Raji (cell line): ENCODE measurements around the gene NDUFAF3.

Experiments
- POLR2A ChIP-seq: IDR thresholded peaks from 2 replicates; pipeline ENCODE4 v1.6.1; 2011; ENCODE audit warnings: low read depth, low read length, control low read depth; ENCODE audit not compliant: insufficient read depth

The NDUFAF3 gene

DNA sequence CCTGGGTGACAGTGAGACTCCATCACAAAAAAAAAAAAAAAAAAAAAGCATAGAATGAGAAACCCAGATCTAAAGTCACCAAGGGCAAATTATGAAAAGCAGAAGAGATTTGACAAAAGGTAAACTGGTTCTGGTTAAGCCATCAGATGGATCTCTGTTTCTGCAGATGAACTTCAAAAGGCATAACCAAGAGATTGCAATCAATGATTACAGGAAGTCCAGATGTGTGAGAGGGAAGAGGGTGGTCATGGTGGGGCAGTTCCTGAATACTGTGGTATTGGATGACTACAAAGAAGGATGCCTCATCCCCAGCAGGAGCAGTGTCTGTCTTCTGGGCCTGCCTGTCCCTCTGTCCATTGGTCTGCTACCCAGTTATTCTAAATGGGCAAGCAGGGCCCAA is 28.1 kb upstream of the NDUFAF3 start:
- TF ChIP-seq POLR2A, result no peak

DNA sequence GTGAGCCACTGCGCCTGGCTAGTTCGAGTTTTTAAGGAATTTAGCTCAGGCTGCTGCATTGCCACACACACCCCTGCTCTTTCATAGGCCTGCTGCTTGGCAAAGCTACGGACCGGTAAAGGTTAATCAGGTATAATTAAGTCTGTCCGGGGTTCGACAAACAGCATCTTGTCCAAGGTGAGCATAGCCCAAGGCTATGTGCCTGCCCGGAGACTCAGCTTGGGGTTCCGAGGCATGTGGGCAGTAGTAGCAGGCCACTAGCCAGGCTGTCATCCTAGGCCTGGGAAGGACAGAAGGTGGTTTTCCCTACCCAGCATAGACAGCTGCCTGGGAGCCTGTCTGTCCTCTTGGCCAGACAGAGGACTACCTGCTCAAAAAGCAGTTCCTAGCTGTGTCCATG is 25.3 kb upstream of the NDUFAF3 start:
- no peak for TF ChIP-seq POLR2A

DNA sequence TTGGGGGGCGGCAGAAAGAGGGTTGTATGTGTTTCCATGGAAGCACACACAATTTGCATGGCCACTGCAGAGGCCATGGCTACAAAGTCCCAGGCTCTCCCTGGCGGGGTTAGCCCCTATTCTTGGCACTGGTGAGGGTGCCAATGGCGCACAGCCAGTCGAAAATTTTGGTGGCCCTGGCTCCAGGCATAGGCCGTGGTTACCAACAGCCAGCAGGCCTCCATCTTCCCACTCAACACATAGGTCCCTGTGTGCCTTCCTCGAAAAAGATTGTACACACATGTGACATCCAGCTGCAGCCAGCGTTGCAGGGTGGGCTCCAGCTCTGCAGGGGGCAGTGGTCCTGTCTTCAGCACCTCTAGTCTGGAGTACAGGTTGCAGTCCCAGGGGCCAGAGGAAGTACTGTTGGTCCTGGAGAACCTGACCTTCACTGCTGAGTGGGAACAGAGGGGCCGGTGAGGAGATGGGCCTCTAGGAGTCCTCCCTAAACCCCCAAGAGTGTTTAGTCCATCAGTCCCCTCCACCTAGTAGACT is 24.8 kb upstream of the NDUFAF3 start:
- no peak for TF ChIP-seq POLR2A

DNA sequence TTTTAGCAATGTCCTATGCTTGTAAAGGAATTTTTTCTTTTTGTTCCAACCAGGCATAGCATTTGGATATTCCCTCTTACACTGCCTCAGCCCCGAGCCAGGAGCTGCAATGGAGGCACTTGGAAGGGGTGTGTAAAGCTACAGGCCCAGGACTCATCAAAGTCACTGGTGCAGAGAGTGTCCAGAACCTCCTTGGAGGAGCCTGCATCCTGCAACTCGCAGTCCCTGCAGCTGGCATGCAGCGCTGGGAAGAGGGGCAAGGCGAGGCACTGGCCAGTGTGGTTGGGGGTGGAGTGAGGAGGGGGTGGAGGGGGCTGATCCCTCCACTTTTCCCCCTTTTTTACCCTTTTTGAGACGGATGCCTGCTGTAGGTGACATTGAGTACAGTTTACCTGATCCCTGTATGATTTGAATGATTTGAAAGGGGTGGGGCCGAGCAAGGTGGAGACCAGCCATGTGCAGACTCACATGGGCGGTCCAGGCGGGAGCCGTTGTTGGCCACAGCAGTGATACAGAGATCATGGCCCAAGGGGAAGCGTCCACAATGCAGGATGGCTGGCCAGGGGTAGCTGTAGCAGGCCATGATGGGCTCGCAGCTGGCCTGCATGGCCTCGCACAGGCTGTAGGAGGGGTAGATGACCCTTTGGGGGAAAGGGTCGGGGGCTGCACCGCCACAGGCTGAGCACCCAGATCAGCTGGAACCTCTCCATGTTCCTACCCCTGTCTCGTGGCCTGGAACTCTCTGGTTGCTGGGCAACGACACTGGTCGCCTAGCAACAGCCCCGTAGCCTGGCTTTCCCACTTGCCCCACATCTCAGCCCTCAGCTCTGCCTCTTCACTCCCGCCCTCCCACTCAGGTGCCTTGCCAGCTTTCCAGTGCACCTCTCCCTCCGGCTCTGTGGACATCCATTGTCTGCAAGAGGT is 23.9 kb upstream of the NDUFAF3 start:
- TF ChIP-seq POLR2A, result no peak

DNA sequence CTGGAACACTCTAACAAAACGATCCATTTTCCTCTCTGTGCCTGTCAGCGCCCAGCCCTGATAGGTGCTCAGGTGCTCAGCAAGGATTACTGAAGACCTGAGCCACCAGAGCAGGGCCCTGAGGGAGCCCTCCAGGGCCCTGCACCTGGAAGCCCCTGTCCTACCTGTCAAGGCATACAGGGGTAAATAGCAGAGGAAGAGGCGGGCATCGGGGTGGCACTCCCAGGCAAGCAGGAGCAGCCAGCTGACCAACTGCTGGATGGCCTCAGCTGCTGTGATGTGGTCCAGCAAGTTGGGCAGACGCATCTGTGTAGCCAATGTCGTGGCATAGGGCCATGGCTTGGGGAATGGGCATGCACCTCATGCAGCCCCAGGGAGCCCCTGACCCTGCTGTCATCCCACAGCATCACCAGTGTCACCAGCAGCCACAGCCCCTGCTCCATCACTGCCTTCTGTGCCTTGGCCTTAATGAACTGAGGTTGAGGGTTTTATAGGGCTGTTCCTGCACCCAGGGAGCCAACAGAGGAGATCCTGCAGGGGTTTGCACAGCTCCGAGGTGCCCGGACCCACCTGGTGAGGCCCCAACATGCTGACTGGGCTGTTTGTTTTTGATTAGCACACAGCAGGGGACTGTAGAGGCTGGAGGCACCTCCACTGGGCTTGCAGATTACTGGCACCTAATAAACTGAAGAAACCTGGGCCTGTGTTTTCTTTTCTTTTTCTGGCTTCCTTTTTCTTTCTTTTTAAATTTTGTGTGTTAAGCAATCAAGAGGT is 22.6 kb upstream of the NDUFAF3 start:
- no peak for TF ChIP-seq POLR2A

DNA sequence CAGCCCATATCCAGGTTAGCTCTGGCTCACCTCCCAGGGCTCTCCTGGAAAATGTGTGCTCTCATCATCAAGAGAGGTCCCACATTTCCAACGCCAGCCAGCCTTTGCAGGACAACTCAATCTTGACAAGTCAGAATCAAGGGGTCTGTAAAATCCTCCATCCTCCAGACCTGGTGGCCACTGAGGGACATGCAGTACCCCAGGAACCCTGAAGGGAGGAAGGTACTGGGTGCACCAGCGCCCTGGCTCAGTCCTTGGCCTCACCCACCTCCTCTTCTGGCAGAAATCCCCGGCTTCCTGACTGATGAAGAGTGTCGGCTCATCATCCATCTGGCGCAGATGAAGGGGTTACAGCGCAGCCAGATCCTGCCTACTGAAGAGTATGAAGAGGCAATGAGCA is 20.8 kb upstream of the NDUFAF3 start:
- no peak for TF ChIP-seq POLR2A

DNA sequence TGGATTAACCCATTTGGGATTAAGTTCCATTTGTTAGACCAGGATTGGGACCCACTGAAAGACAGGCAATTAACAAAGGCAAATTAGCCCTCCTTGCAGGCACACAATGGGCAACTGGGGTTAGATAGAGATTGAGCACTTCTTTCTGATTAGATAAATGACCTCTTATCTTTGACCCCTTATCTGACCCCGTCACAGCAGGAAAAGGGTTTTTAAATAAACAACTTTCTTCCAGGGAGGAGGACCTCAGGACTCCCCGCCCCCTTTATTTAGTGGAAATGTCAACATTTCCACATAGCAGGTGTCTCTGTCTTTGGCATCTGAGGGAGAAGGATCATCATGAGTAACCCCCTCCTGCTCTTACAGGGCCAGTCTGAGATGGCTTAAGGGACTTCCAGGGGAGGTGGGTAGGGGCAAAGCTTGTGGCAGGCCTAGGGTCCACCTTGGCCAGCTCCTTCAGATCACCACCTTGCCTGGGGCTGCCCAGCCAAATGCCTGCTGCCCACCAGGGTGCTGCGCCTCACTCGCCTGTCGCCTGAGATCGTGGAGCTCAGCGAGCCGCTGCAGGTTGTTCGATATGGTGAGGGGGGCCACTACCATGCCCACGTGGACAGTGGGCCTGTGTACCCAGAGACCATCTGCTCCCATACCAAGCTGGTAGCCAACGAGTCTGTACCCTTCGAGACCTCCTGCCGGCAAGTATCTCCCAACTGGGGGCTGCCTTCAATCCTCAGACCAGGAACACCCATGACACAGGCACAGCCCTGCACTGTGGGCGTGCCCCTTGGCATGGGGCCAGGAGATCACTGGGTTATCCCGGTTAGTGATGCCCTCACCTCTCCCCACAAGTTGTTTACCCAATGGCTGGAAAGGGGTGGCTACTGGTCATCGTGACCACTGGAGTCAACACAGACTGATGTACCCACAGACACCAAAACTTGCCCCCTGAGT is 17.3 kb upstream of the NDUFAF3 start:
- no peak for TF ChIP-seq POLR2A

DNA sequence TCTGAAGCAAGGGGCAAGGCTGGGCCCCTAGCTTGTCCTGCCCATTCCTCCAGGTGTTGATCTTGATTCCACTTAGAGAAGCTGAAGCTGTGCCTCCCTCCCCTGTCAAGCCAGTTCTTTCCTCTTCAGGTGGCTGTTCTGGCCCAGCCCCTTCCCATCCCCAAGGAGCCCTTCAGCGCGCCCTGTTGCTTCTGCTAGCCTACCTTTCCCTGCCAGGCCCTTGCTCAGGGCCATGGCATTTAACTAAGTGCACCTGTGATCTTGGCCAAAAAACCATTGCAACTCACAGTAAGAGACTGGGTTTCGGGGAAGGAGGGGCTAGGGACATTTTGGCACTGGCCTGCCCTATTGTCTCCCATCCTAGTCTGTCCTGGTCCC is 16.6 kb upstream of the NDUFAF3 start:
- TF ChIP-seq POLR2A, result no peak

DNA sequence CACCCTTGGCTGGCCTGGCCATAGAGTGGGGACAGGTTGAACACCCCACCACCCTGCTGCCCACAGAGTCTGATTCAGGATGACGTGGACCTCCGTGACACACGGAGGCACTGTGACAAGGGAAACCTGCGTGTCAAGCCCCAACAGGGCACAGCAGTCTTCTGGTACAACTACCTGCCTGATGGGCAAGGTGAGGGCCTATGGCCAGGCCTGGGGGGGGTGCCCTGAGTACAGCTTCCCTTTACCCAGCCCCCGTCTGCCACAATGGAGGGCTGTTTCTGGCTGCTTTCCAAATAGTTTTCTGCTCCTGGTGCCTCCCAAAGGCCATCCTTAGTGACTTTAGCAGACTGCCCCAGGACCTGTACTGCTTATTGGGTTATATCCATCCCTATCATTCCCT is 15.9 kb upstream of the NDUFAF3 start:
- no peak for TF ChIP-seq POLR2A

DNA sequence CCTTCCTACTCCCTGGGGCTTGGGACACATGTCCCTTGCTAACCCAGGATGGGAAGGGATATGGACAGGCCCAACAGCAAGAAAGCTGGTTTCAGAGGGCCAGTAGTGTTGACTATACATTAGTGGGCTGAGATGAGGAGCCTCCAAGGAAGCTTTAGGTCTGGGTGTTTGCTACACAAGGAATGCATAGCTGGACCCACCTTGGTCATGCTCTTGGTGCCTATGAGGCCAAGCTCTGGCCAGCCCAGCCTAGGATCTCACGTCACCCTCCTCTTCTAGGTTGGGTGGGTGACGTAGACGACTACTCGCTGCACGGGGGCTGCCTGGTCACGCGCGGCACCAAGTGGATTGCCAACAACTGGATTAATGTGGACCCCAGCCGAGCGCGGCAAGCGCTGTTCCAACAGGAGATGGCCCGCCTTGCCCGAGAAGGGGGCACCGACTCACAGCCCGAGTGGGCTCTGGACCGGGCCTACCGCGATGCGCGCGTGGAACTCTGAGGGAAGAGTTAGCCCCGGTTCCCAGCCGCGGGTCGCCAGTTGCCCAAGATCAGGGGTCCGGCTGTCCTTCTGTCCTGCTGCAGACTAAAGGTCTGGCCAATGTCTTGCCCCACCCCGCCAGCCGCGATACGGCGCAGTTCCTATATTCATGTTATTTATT is 15.4 kb upstream of the NDUFAF3 start:
- no peak for TF ChIP-seq POLR2A

DNA sequence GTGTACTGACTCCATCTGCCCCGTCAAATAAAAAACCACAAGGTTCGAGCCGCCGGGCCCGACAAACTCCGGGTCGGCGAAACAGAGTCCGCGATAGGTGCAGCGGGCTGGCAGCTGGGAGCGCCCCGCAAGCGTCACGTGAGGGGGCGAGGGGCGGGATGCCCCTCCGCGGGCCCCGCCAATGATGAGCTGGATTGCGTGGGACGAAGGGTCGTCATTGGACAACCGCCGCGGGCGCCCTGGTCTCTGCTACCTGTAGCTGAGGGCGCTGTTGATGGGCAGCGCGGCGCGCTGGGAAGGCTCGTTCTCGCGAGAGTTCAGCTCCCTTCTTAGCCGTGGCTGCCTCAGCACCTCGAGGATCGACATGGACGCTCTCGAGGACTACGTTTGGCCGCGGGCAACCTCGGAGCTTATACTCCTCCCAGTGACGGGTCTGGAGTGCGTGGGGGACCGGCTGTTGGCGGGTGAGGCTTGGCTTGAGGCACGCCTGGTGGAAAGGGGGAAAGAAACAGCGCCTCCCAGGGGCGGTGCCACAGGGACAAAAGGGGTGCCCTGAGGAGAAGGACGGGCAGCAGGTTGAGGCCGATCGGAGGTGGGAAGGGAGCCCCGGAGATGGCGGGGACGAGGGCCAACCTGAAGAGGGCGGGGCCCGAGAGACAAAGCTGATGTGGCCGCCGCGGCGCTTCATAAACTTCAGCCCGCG is 14.7 kb upstream of the NDUFAF3 start, which contains the start of gene WDR6:
TSS of gene WDR6 (plus strand) at position 324 of the 703 bp plus-strand sequence. CDS start at position 365, 41 bp downstream.
- TF ChIP-seq POLR2A, result peak; percentile 85

DNA sequence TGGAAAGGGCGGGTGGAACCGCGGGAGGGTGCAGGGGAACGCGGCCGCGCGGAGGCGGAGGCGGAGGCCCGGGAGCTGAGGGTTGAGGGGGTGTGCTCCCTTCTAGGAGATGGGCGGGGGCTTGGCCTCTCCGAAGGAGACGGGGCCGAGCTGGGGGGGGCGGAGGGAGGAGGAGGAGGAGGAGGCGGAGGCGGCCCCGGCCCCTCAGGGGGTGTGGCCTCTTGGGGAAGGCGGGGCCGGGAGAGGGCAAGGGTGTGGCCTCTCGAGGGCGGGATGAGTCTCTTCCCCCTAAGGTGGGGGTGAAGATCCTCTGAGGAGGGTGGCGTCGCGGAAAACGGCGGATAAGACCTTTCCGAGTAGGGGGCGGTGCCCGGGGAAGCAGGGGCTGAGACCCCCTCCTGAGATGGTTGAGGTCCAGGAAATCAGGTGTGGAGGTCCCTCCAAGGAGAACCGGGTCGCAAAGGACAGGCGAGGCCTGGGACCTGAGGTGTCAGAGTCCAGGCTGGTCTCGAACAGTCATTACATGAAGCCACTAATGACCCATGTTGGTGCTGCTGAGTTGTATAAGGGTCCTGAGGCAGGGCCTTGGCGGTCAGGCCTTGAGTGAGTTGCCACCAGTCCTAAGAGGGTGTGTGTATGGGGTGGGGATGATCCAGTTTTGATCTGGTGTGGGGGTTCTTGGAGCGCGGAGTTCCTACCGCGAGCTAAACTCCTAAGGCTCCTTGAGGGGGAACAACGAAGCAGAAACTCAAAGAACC is 14.0 kb upstream of the NDUFAF3 start:
- TF ChIP-seq POLR2A, result no peak

DNA sequence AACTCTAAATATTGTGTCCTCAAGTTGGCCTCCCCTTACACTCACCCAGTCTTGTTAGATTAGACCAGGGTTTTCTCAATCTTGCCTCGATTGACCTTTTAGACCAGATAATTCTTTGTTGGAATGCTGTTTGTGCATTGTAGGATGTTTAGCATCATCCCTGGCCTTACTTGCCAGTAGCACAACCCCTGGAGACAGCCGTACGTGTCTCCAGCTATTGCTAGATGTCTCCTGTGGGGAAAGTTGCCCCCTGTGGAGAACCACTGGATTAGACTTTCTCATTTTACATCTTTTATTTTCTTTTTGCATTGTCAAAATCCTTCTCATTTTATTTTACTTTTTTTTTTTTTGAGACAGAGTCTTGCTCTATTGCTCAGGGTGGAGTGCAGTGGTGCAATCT is 12.5 kb upstream of the NDUFAF3 start:
- no peak for TF ChIP-seq POLR2A

DNA sequence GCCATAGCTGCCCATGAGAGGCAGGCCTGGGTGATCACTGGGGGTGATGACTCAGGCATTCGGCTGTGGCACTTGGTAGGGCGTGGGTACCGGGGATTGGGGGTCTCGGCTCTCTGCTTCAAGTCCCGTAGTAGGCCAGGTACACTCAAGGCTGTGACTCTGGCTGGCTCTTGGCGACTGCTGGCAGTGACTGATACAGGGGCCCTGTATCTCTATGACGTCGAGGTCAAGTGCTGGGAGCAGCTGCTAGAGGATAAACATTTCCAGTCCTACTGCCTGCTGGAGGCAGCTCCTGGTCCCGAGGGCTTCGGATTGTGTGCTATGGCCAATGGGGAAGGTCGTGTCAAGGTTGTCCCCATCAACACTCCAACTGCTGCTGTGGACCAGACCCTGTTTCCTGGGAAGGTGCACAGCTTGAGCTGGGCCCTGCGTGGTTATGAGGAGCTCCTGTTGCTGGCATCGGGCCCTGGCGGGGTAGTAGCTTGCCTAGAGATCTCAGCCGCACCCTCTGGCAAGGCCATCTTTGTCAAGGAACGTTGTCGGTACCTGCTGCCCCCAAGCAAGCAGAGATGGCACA is 9.4 kb upstream of the NDUFAF3 start:
- no peak for TF ChIP-seq POLR2A
